Heart right ventricle (tissue), 16 donors: ENCODE data around the gene PSTK. TPM values are rescaled to one million over a fixed set of nuclear protein-coding genes. Genes with fewer than 3 reads are reported as not detected.

ENCODE experiments used
- ATAC-seq, 8 donors: fragments of 200-7000 bp; cut with Tn5 transposase; one replicate each; pipeline ENCODE4 v1.9.1; 2020; ENCODE audit warnings: mild to moderate bottlenecking in 8 of 8, moderate library complexity in 8 of 8, moderate number of reproducible peaks in 1 of 8
- DNase-seq, 2 donors: peaks; one replicate each; pipeline ENCODE4 v3.0.0-alpha.2; 2020
- H3K27ac ChIP-seq, 10 donors: fragments of 200-600 bp; sonication (generic) in 2 of 10; one replicate each; pipeline versions ENCODE4 v1.5.0 to v1.8.0; 2020 to 2022; ENCODE audit warnings: mild to moderate bottlenecking in 3 of 10
- H3K27me3 ChIP-seq, 7 donors: fragments of 200-600 bp; one replicate each; pipeline ENCODE4 v1.8.0; 2021 to 2022; ENCODE audit warnings: mild to moderate bottlenecking in 2 of 7
- H3K36me3 ChIP-seq, 9 donors: fragments of 200-600 bp; sonication (generic) in 1 of 9; one replicate each; pipeline versions ENCODE4 v1.5.0 to v1.8.0; 2020 to 2022; ENCODE audit warnings: mild to moderate bottlenecking in 2 of 9
- H3K4me1 ChIP-seq, 9 donors: fragments of 200-600 bp; sonication (generic) in 1 of 9; one replicate each; pipeline versions ENCODE4 v1.5.0 to v1.8.0; 2020 to 2022; ENCODE audit warnings: mild to moderate bottlenecking in 4 of 9
- H3K4me3 ChIP-seq, 10 donors: fragments of 200-600 bp; sonication (generic) in 2 of 10; one replicate each; pipeline versions ENCODE4 v1.5.0 to v1.8.0; 2020 to 2022; ENCODE audit warnings: mild to moderate bottlenecking in 7 of 10, moderate library complexity in 2 of 10
- H3K9me3 ChIP-seq, 11 donors: fragments of 200-600 bp in 10 of 11; sonication (generic) in 2 of 11; one replicate each; pipeline versions ENCODE4 v1.5.0 to v1.8.0; 2013 to 2022; ENCODE audit warnings: mild to moderate bottlenecking in 2 of 11, control low read depth in 1 of 11, moderate library complexity in 1 of 11
- CTCF ChIP-seq, 9 donors: fragments of 200-600 bp; sonication (generic) in 2 of 9; IDR thresholded peaks; one replicate each; pipeline versions ENCODE4 v1.5.0 to v1.8.0; 2021 to 2022; ENCODE audit warnings: antibody characterized with exemption in 9 of 9, mild to moderate bottlenecking in 5 of 9, moderate library complexity in 1 of 9
- WGBS, 2 donors: extraction: QIAGEN DNeasy Blood & Tissue Kit; methylation state at CpG; one replicate each; pipeline ENCODE4 v1.1.7; 2013; ENCODE audit warnings: inconsistent platforms in 1 of 2; 5-methylcytosine and 5-hydroxymethylcytosine counted together
- intact Hi-C, 10 donors: fragments of 100-400 bp; cut with DNase I; formaldehyde crosslinking; loops; one replicate each; pipeline versions ENCODE4 v1.11.1 to v1.14.2; 2022
- polyA plus RNA-seq, 2 donors: library from polyadenylated mRNA; stranded (reverse); fragments of 200-250 nt; gene quantifications; one replicate each; pipeline ENCODE4 v1.2.3, GENCODE V29; 2013
- total RNA-seq, 10 donors: library from RNA; stranded (reverse); fragmentation: NEBNext Ultra II Directional in 3 of 10; extraction: Animal tissue kit (Norgen Biotek cat#: 25700) in 3 of 10; gene quantifications; one replicate each; pipeline versions ENCODE4 v1.2.1 to v1.2.4, GENCODE V29; 2021 to 2023
- donor health status: Arrhythmogenic right ventricular cardiomyopathy.
- donor health status: ischemic (EF 13 %, LVEDD 7.1; RV severe dilation, severe dysfunction).
- donor health status: healthy with polysubstance abuse.
- donor health status: DM: no; HTN: yes; CAD: no.
- donor health status: DM: no; HTN: no; CAD: no.
- donor health status: ischemic (EF 25% LVEDD 6.9; RV normal size, moderate dysfunction).
- donor health status: ischemic (EF 25% LVEDD 5.7; RV mildly dilated, moderate dysfunction).
- donor health status: healthy.
- donor health status: DM: yes; HTN: yes; CAD: no.
- donor health status: Ischemic cardiomyopathy.
- donor health status: ischemic (EF 35%, LVEDD 5.7; RV mildly dilated, moderate dysfunction).
- donor health status: nonischemic (EF 11% LVEDD 7.7; RV severe dilation, severe dysfunction).
- donor health status: DM: yes; HTN: yes; CAD: no.
- donor health status: PGD.
- donor health status: ischemic (EF 29% LVEDD 5.4; RV normal size, mild dysfunction).
- donor health status: nonischemic (EF 23%, LVEDD 6.1; RV moderate dilation, normal function).

Gene PSTK
- total and polyA plus RNA-seq, 12 donors: 1.4 to 3.8 (median 2.2) TPM

- Histone ChIP-seq H3K4me3 (no peak overlapping the region), H3K4me1 (no peaks in the 10 kb centered on the region), H3K9me3 (no peaks in the 10 kb centered on the region), H3K27ac (no peak overlapping the region), H3K36me3 (peaks cover 0 to 3% (median 0%) of the 10 kb centered on the region in 9 donors), H3K27me3 (no peaks in the 10 kb centered on the region)
- ATAC-seq (no peak), DNase-seq (no peak)
- 95 to 97% methylated on average over 2 of the region's 2 CpGs for WGBS, 2 donors
- TF ChIP-seq CTCF (IDR thresholded peaks at IDR 0.05): no peak
- intact Hi-C loops: no loop called here
These were observed 44.3 kb downstream of the PSTK start for GRCh38 chr10:123024540-123024939.

DNA sequence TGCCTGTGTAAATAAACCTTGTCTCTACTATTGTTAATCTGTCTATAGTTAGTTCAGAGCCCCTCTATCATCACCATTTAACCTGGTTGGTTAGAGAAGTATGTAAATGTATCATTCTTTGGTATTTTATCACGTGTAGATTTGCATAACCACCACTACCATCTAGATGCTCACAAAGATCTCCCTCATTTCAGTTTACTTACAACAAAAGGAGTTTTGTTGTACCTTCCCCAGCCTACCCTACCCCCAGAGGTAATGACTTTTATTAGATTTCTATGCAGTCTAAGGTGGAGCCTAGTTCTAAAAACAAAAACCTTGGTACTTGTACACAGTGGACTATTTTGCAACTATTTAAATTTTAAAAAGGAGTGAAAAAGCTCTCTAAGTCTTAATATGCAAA lies 46.1 kb downstream of the PSTK start:
- DNase-seq (no peak), ATAC-seq (no peak)
- Histone ChIP-seq H3K27me3 (no peaks in the 10 kb centered on the region), H3K36me3 (peaks cover 0 to 3% (median 0%) of the 10 kb centered on the region in 9 donors), H3K27ac (no peak overlapping the region), H3K9me3 (no peaks in the 10 kb centered on the region), H3K4me1 (no peaks in the 10 kb centered on the region), H3K4me3 (no peak overlapping the region)
- intact Hi-C loops: no loop called here
- 50 to 53% methylated on average over 1 of the region's 1 CpG for WGBS, 2 donors
- no peak for TF ChIP-seq CTCF (IDR thresholded peaks at IDR 0.05)

DNA sequence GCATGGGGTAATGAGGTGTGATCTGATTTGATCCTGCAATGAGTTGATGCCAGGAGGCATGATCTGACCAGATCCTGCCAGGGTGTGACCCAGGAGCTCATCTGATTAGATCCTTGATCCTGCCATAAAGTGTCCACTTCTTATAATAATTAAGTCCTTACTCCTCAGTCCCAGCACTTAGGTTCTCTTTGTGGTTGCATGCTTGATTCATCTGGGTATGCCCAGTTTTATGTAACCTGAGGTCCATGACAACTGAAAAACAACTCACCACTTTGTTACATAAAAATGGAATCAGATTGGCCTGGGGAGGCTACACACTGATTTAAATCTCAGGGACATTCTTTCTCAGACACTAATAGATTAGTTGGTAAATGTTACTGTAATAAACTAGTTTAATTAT lies 47.7 kb downstream of the PSTK start:
- no peaks in the 10 kb centered on the region for H3K4me1 ChIP-seq
- ATAC-seq: no peak

DNA sequence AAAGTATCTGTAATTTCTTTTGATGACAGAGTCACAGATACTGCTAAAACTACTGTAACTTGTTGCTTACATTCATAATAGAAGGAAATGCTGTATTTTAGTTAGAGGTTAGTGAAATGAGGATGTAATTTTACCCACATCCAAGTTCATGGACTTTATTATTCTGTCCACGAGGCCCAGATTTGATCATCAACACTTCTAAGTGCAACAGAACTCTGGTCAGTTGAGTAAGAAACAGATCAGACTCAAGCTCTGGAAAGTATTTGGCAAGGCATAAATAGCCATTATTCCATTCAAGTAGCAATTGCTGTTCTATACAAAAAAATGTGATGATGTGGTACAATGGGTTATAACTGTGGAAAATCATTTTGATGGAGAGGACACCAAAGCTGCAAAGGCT lies 50.9 kb downstream of the PSTK start:
- H3K4me3 ChIP-seq: no peak overlapping the region
- intact Hi-C loops: no loop called here

More for the DNA sequence above, 47.7 kb downstream of the PSTK start:
- intact Hi-C loops: no loop called here
- H3K9me3 ChIP-seq: no peaks in the 10 kb centered on the region
- peaks cover 0 to 3% (median 0%) of the 10 kb centered on the region in 9 donors for H3K36me3 ChIP-seq
- H3K27me3 ChIP-seq: no peaks in the 10 kb centered on the region
- no peak overlapping the region for H3K4me3 ChIP-seq
- no peak for DNase-seq
- no peak overlapping the region for H3K27ac ChIP-seq
- no peak for TF ChIP-seq CTCF (IDR thresholded peaks at IDR 0.05)

More for the DNA sequence above, 50.9 kb downstream of the PSTK start:
- Histone ChIP-seq H3K27ac (no peak overlapping the region), H3K9me3 (no peaks in the 10 kb centered on the region), H3K36me3 (peaks cover 0 to 21% (median 6%) of the 10 kb centered on the region in 9 donors), H3K27me3 (no peaks in the 10 kb centered on the region), H3K4me1 (no peaks in the 10 kb centered on the region)
- WGBS, 2 donors: 77 to 81% methylated on average over 1 of the region's 1 CpG
- TF ChIP-seq CTCF (IDR thresholded peaks at IDR 0.05): no peak
- ATAC-seq (no peak), DNase-seq (no peak)
